HG03378 (cell line): Measurements from ENCODE around the gene MFAP5.

Experiments
- ATAC-seq: cut with Tn5 transposase; IDR thresholded peaks from one replicate; pipeline ENCODE4 v1.9.1; 2021; ENCODE audit warnings: mild to moderate bottlenecking, moderate library complexity; ENCODE audit not compliant: unreplicated experiment

The MFAP5 gene

GRCh38 chr12:8662593-8662992 is at the start of gene MFAP5:
Gene MFAP5 (minus strand): TSS chr12:8662826. CDS start chr12:8662104, 722 bp downstream.
- ATAC-seq: no peak

- no peak for ATAC-seq
These were observed 46.7 kb upstream of the MFAP5 start for GRCh38 chr12:8709124-8709830.

GRCh38 chr12:8702159-8702558 is 39.5 kb upstream of the MFAP5 start:
- ATAC-seq: no peak

GRCh38 chr12:8701046-8701660 is 38.5 kb upstream of the MFAP5 start:
- no peak for ATAC-seq

- ATAC-seq: no peak
These were observed 37.1 kb upstream of the MFAP5 start for GRCh38 chr12:8699714-8700113.

GRCh38 chr12:8698879-8699278 is 36.3 kb upstream of the MFAP5 start:
- no peak for ATAC-seq

- no peak for ATAC-seq
These were observed 35.7 kb upstream of the MFAP5 start for GRCh38 chr12:8698132-8698851.

GRCh38 chr12:8697476-8698131 is 35.0 kb upstream of the MFAP5 start, which contains the start of gene RIMKLB:
Gene RIMKLB (plus strand): TSS chr12:8697991. CDS start chr12:8713867, 15,876 bp downstream.
- ATAC-seq: no peak

GRCh38 chr12:8697120-8697475 is 34.5 kb upstream of the MFAP5 start:
- no peak for ATAC-seq

GRCh38 chr12:8696442-8697090 is 33.9 kb upstream of the MFAP5 start:
- ATAC-seq: no peak

- no peak for ATAC-seq
These were observed 32.5 kb upstream of the MFAP5 start for GRCh38 chr12:8695116-8695515.

GRCh38 chr12:8692573-8692972 is 29.9 kb upstream of the MFAP5 start:
- ATAC-seq: no peak

- no peak for ATAC-seq
These were observed 27.1 kb upstream of the MFAP5 start for GRCh38 chr12:8689681-8690080.

- no peak for ATAC-seq
These were observed 25.4 kb upstream of the MFAP5 start for GRCh38 chr12:8687846-8688601.

GRCh38 chr12:8685051-8685450 is 22.4 kb upstream of the MFAP5 start:
- no peak for ATAC-seq

- ATAC-seq: no peak
These were observed 18.7 kb upstream of the MFAP5 start for GRCh38 chr12:8681129-8681884.

GRCh38 chr12:8680533-8680932 is 17.9 kb upstream of the MFAP5 start:
- no peak for ATAC-seq

GRCh38 chr12:8678661-8679111 is 16.1 kb upstream of the MFAP5 start:
- no peak for ATAC-seq

- ATAC-seq: no peak
These were observed 14.7 kb upstream of the MFAP5 start for GRCh38 chr12:8677362-8677761.
